HG02973 (cell line): ENCODE results near the gene AEBP1.

ENCODE experiments used
- ATAC-seq: cut with Tn5 transposase; IDR thresholded peaks from one replicate; pipeline ENCODE4 v1.9.1; 2021; ENCODE audit warnings: moderate library complexity; ENCODE audit not compliant: unreplicated experiment

The AEBP1 gene

GRCh38 chr7:44153948-44154335, 49.8 kb downstream of the AEBP1 start:
- no peak for ATAC-seq

- no peak for ATAC-seq
Measured at GRCh38 chr7:44154703-44155102, 50.6 kb downstream of the AEBP1 start.

- no peak for ATAC-seq
Measured at GRCh38 chr7:44155191-44156185, 51.3 kb downstream of the AEBP1 start.

- no peak for ATAC-seq
Measured at GRCh38 chr7:44156453-44157010, 52.4 kb downstream of the AEBP1 start.

- no peak for ATAC-seq
Measured at GRCh38 chr7:44157116-44158080, 53.3 kb downstream of the AEBP1 start.

- ATAC-seq, result no peak
Measured at GRCh38 chr7:44158096-44158872, 54.1 kb downstream of the AEBP1 start.

DNA sequence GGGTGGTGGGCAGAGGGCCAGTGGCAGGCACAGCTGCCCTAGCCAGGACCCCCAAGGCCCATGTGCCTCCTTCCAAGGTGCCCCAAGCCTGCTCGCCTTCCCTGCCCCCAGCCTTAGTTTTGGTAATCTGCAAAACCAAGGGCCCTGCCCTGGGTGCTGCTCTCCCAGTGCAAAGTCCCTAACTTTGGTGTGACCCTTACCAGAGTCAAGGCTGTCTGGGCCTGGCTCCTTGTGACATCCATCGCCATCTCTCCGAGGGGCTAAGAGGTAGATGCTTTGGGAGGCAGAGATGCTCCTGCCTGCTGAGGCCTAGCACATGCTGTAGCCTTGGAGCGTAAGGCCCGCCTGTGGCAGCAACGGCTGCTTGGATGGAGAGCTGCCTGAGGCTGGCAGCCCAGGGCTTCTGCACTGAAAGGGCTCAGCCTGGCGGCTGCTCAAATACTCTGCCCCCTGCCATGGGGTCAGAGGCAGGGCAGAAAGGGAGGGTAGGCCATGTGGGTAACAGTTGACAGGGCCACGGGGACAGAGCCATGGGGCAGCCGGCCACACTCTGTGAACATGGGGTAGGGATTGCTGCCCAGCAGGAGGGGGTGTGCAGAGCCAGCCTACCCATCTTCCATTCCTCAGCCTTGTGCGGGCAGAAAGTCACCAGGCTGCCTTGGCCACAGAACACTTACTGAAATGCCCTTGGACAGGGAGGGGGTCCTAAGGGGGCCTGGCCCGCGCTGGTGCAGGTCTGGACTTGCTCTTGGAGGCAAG, 54.9 kb downstream of the AEBP1 start:
- ATAC-seq, result no peak

GRCh38 chr7:44159824-44160630, 55.9 kb downstream of the AEBP1 start:
- no peak for ATAC-seq

GRCh38 chr7:44161371-44161770, 57.2 kb downstream of the AEBP1 start:
- no peak for ATAC-seq

- no peak for ATAC-seq
Measured at GRCh38 chr7:44162179-44162578, 58.0 kb downstream of the AEBP1 start.

DNA sequence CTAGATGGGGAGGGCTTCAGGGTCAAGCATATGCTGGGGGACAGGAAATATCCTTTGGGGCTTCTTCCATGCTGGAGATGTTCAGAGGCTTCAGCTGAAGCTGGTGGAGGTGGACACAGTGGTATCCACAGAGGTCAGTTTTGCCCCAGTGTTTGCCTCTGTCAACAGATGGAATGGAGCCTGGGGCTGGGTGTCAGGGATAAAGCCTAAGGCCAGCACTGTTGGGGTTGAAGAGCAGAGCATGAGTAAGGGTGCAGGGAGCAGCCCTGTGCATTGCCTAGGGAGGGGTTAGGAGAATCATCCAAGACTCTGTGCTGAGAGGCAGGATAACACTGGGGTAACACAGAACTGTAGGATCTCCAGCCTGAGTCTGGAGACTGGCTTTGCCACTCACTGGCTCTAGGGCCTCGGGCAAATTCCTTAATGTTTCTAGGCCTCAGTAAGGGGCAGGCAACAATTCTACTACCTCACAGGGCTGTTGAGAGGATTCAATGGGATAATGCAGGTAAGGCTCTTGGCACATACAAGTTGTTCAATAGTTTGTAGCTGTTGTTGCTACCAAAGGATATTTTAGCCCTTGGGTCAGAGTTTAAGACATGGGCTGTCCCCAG, 58.7 kb downstream of the AEBP1 start:
- no peak for ATAC-seq

GRCh38 chr7:44163591-44163990, 59.4 kb downstream of the AEBP1 start:
- ATAC-seq, result no peak
